ENCODE measurements around the gene PLP1.

GRCh38 chrX:103811858-103812257 lies 35.2 kb downstream of the PLP1 start:
- TF ChIP-seq CTCF (IDR thresholded peaks at IDR 0.05; ENCODE audit: low read depth, low read length, poor library complexity, severe bottlenecking) (no peak), EZH2phosphoT487 (IDR thresholded peaks at IDR 0.05; ENCODE audit: borderline replicate concordance, low read length) (no peak)

Data from DOHH2 (cell line).